ENCODE results near the gene DOK6. TPM values are rescaled to one million over a fixed set of nuclear protein-coding genes. Genes with fewer than 3 reads are reported as not detected.

Gene DOK6
- total and polyA plus RNA-seq, 9 of the 15 experiments (the other 6 are each of a cell fraction or from before 2014, with no cell fraction given) = not detected

DNA sequence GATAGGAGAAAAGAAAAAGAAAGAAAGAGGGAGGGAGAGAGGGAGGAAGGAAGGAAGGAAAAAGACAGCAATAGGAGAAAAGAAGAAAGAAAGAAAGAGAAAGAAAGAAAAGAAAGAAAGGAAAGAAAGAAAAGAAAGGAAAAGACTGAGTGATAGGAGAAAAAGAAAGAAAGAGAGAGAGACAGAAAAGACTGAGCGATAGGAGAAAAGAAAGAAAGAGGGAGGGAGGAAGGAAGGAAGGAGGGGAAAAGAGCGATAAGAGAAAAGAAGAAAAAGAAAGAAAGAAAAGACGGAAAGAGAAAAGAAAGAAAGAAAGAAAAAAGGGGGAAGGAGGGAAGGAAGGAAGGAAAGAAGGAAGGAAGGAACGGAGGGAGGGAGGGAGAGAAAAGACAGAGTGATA is 216.7 kb downstream of the DOK6 start:
- BruUV-seq (replicated peaks) = no TSS peak
- Histone ChIP-seq H3K9me1 (ENCODE audit: control insufficient read depth, insufficient read depth, low read length) (no peaks in the 10 kb centered on the region), H3K9ac (ENCODE audit: insufficient read depth in 1 of 2, low read depth in 2 of 2, low read length in 2 of 2) (no peak overlapping the region), H3K4me2 (ENCODE audit: insufficient read depth, low read length) (no peak overlapping the region), H3K36me3 (ENCODE audit: control insufficient read depth, insufficient read depth, low read length) (no peaks in the 10 kb centered on the region), H3K9me3 (replicated peaks; ENCODE audit: control insufficient read depth, insufficient read depth, low read depth, low read length) (no peaks in the 10 kb centered on the region), H3K4me1 (replicated peaks in 1 of 2; ENCODE audit: control insufficient read depth in 2 of 2, insufficient read depth in 2 of 2, low read length in 2 of 2) (no peaks in the 10 kb centered on the region), H3K27me3 (ENCODE audit: control insufficient read depth in 2 of 2, insufficient read depth in 2 of 2, low read length in 2 of 2) (no peaks in the 10 kb centered on the region), H3K27ac (ENCODE audit: extremely low read depth, low read depth, low read length) (no peak overlapping the region), H3K4me3 (no peak overlapping the region), H4K20me1 (replicated peaks; ENCODE audit: control insufficient read depth, insufficient read depth, low read length) (no peaks in the 10 kb centered on the region), H2AFZ (ENCODE audit: low read depth, low read length) (no peak overlapping the region), H3K79me2 (ENCODE audit: control insufficient read depth, insufficient read depth, low read length) (no peaks in the 10 kb centered on the region)
- no peak for FAIRE-seq
- CTCF ChIA-PET (ENCODE audit: low intra/inter-chr PET ratio) = interaction anchor here (0.7 kb wide), 1 partner anchor 473 kb away, joined by 5 read pairs; no protein-coding TSS in a partner anchor
- no peak for DNase-seq (ENCODE audit: extremely low read depth in 1 of 4, low spot score in 3 of 4)
- intact Hi-C loops (cut with micrococcal nuclease) (no loop called here), in situ Hi-C loops (cut with MboI) (no loop called here)
- WGBS (ENCODE audit: insufficient coverage, low coverage, missing lambda C conversion rate) = 9% methylated on average over 2 of the region's 4 CpGs
- no peak for ATAC-seq
- TF ChIP-seq CHD7 (IDR thresholded peaks at IDR 0.05; ENCODE audit: low read depth, low read length) (no peak), CREM (IDR thresholded peaks at IDR 0.05; ENCODE audit: low read depth) (no peak), ZNF512 (tag; IDR thresholded peaks at IDR 0.05) (peak; percentile 95)
- POLR2A ChIA-PET = interaction anchor here (0.6 kb wide), 1 partner anchor 122 kb away, joined by 5 read pairs; no protein-coding TSS in a partner anchor
